HG02571 (cell line): ENCODE data around the gene CIPC.

ENCODE experiments used
- ATAC-seq: cut with Tn5 transposase; IDR thresholded peaks from one replicate; pipeline ENCODE4 v1.9.1; 2021; ENCODE audit warnings: mild to moderate bottlenecking, moderate library complexity; ENCODE audit not compliant: unreplicated experiment

The CIPC gene, protein sequence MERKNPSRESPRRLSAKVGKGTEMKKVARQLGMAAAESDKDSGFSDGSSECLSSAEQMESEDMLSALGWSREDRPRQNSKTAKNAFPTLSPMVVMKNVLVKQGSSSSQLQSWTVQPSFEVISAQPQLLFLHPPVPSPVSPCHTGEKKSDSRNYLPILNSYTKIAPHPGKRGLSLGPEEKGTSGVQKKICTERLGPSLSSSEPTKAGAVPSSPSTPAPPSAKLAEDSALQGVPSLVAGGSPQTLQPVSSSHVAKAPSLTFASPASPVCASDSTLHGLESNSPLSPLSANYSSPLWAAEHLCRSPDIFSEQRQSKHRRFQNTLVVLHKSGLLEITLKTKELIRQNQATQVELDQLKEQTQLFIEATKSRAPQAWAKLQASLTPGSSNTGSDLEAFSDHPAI

DNA sequence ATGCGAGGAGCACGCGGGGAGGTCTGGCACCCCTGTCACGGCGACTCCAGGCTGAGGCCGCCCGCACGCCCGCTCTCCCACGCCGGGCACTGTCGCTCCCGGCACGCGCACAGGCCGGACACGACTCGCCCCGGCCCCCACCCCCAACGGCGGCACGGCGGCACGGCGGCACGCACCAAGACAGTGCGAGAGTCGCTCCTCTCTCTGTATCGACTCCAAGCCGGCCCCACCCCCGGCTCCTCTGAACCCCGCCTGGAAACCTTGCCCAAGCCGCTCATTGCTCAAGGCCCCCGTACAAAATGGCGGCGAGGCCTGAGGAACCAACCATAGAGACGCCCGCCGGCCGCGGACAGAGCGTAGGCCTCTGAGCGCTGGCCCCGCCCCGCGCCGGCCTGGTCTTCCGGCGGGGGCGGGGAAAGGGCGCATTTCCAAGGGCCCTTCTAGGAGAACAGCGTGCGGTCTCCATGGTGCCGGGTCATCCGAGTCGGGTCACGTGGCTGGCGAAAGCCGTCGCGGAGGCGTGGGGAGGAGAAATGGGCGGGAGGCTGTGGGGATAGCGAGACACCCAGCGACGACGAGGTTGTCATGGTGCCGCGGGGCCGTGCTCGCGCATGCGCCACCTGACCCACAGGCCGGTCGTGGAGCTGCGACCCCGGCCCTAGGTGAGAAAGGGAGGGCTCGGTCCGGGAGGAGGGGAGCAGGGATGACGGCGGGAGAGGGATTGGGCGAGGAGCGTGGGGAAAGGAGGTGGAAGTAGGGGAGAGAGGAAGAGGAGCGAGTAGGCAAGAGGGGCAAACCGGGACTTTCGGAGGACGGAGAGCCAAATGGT lies at the start of gene CIPC:
Gene CIPC (plus strand): TSS at position 559 of the 829 bp plus-strand sequence. CDS start 7,451 bp downstream, outside the sequence.
- peak; percentile 88 for ATAC-seq

DNA sequence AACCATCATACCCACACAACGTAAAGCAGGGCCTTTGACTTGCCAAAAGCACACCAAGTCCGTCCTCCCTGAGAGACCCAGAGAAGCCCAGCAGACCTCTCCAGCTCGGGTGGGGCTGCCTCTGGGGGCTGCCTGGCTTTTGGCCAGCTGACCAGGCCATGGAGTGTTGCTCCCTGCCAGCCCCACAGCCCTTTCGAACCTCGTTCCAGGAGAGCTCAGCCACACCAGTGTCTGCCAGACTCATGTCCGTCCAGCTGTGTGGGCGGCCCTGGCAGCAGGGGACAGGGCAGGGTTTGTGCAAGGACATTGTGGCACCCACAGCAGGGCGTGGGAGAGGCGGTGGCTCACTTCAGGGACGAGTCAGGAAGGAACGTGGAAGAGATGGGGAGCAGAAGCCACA lies 46.9 kb upstream of the CIPC start:
- ATAC-seq: no peak

DNA sequence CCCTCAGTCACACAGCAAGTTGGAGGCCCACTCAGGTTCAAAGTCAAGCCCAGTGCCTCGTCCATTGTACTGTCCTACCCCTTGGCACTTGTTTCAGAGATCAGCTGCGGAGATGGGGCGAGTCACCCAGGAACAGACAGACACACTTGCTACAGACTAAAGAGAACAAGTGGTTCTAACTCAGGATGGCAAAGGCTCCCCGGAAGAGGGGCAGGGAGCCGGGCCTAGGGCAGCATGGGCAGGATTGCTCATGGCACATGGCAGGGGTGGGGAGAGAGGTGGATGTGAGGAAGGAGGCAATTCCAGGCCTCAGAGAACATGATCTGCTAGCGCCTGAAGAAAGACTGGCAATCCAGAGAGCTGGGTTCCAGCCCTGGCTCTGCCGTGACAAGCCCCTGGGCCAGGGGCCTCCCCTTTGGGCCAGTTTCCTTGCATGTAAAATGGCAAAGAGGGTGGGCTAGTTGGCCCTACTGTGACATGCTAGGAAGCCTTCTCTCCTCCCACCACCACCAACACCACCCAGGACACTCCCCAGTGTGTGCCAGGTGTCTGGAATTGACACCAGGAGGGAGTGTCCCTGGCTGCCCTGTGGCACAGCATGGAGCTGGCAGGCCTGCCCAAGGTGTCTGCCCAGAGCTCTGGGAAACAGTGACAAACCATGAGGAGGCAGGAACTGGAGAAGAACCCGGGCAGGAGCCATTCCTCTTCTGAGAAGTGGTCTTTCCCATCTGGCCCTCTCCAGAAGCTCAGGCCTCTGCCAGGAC lies 45.6 kb upstream of the CIPC start:
- ATAC-seq: no peak

- ATAC-seq: no peak
These were observed 44.8 kb upstream of the CIPC start for GRCh38 chr14:77053046-77053841.

DNA sequence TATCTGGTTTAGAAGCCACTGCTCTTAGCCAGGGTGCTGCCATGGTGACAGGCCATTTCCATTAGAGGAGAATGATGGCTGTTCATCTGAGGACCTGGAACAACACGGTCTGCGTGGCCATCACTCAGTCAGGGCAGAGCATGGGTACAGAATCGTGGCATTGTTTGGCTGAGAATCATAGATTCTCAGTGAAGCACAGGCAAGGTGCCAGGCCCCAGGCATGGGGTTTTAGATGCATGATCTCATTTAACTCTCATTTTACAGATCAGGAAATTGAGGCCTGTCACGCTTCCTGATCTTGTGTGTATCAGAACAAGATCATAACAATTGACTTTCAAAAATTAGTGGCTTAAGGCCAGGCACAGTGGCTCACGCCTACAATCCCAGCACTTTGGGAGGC lies 42.8 kb upstream of the CIPC start:
- no peak for ATAC-seq

GRCh38 chr14:77055981-77056380 lies 42.1 kb upstream of the CIPC start:
- no peak for ATAC-seq

DNA sequence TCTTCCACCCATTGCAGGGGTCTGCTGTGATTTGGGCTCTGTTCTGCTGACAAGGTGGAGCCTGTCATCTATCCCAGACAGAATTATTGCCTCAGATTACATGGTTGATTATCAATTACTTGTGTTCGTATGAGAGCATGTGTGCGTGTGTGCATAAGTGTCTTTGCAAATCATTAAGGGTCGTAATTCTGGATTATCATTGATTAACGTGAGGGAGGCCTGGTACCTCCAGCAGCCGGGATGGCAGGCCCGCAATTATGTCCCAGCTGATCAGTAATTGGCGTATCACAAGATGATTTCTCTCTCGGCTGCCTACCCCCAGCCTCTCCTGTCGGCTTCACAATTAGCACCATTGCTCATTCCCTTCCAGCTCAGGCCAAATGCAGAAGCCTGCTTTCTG lies 39.9 kb upstream of the CIPC start:
- no peak for ATAC-seq

GRCh38 chr14:77058785-77059184 lies 39.3 kb upstream of the CIPC start:
- no peak for ATAC-seq

GRCh38 chr14:77059276-77059915 lies 38.7 kb upstream of the CIPC start:
- ATAC-seq: no peak

GRCh38 chr14:77061630-77062257 lies 36.3 kb upstream of the CIPC start:
- ATAC-seq: no peak

GRCh38 chr14:77062261-77062660 lies 35.8 kb upstream of the CIPC start:
- ATAC-seq: no peak

DNA sequence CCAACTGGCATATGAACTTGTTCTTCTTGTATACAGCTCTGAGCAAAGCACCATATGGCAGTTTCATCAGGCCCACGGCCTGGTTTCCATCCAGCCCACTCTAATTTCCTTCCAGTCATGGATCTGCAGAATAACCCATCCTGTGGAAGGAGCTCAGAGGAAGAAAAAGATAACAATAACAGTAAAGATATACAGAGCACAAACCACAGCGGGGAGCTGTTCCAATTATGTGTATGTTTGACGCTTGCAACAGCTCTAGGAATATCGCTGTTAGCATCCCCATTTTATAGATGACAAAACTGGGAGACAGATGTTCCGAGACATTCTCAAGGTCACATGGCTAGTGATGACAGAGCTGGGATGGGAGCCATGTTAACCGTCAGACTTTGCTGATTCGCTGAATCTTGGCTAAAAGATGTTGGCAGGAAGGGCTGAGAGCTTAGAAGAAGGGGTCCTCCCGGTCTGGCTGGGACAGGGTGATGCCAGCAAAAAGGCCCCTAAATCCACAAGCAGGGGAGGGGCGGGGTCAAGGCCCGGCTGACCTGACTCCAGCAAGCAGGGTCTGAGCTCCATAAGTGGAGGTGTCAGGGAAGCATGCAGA lies 34.4 kb upstream of the CIPC start:
- ATAC-seq: no peak

- ATAC-seq: no peak
These were observed 33.4 kb upstream of the CIPC start for GRCh38 chr14:77064521-77065178.

DNA sequence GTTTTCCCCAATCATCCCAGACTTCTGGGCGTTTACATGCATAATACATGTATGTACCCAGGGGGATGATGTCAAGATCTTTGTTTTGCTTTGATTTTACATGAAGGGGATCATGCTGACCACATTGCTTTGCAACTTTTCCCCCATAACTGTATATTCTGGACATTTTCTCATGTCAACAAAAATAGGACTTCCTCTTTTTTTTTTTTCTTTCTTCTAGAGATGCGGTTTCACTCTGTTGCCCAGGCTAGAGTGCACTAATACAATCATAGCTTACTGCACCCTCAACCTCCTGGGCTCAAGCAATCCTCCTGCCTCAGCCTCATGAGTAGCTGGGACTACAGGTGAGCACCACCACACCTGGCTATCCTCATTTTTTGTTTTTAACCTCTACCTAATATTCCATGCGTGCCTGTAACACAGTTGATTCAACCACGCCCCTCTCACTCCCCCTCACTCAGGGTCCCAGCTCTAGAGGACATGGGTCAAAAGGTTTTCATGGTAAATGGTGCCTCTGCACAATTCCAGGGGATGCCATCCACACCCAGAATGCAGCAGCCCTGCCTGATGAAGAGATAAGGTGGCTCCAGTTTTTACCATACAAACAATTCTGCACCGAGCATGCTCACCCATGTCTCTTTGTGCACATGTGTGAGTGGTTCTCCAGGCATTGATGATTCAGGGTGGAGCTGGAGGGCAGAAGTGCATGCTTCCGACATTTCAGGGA lies 32.0 kb upstream of the CIPC start:
- ATAC-seq: no peak

DNA sequence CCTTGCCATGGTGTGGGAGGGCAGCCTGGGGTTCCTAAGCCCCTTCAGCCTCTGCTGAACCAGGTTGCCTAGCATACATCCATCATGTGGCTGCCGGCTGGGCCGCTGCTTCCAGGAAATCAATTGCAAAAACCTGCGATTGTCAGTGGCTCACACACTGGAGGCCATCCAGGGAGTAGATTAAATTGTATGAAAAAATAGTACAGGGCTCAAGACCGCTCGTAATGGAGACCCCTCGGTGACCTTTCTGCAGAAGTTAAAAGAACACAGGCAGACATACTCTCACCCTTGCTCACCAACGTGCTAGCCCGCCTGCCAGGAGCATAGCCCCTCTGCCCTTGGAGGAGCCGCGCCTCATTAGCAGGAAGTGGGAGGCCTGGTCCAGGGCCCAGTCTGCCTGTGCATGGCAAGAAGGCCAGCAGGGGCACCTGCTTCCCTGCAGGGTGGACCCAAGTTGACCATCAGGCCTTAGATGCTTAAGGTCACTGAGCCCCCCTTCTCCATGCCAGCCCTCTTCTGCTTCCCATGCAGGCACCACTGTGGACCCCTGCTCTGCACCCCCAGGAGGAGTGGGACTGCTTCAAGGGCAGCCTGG lies 31.4 kb upstream of the CIPC start:
- ATAC-seq: no peak

GRCh38 chr14:77067632-77068516 lies 30.2 kb upstream of the CIPC start:
- no peak for ATAC-seq
